ENCODE results near the gene ZNF318. TPM values are rescaled to one million over a fixed set of nuclear protein-coding genes. Genes with fewer than 3 reads are reported as not detected.
"Not testable (repeated sequence)": the region's sequence is repeated elsewhere in the genome, so short reads cannot be mapped to it uniquely, and the experiment has no call there.

ZNF318 gene
- total RNA-seq, 1 experiment from 2014 or later = 10.9 TPM

DNA sequence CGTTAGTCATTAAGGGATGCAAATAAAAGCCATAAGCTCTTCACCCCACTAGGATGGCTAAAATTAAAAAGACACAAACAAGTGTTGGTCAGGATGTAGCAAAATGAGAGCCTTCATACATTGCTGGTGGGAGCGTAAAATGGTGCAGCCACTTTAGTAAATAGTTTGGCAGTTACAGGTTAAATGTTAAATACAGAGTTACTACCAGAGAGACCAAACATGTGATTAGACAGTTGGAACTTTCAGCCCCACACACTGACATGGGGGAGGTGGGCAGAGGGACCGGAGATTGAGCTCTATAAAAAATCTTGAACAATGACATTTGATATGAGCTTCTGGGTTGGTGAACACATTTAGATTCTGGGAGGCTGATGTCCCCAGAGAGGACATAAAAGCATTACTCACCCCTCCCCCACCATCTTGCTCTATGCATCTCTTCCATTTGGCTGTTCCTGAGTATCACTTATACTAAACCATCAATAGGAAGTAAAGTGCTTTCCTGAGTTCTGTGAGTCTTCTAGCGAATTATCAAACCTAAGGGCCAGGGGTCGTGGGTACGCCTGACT is 20.4 kb upstream of the ZNF318 start:
- no peak for DNase-seq (ENCODE audit: low read depth)

DNA sequence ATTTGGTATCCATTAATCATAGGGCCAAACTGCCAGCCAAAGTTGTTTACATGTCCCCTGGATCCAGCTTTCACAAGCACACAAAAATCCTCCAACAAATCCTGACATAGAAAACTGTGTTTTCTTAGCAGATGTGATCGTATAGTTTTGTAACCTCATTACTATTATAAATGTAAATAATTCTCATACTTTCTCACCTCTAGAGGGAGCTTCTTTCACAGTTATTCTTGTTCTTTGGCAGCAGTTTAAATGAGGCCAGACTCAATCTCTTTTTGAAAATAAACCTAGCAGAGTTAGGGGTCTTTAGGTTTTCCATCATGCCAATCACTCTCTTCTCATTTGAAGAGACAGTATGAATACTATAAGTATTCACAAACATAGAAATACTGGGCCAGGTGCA is 17.0 kb upstream of the ZNF318 start:
- DNase-seq (ENCODE audit: low read depth) = peak; percentile 33

DNA sequence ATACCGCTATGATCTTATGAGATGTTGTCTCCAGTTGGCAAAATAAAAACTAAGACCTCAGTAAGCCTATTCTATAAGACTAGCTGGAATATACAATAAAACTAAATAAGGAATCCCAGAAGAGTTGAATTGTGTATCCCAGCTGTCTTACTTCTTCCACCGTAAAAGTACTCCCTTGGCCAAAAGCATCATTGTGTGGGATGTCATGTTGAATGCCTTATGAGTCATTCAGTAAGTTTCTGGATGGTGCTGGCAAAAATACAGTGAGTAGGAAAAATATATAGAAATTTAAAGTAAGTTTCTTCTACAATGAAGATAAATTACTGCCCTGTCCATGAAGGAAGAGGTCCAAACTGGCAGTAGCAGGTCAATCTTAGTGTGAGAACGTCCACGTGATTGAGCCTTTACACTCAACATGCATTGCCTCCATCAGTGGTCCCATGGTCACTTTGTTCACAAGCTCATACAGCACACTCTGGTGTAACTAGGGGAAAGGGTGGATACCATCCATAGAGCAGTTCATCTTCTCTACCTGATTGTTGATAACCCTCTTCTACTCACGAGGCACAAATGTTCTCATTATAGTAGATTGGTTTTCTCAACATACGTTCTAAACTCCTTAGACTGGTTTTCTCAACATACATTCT is 13.7 kb upstream of the ZNF318 start:
- DNase-seq (ENCODE audit: low read depth) = peak; percentile 63

DNA sequence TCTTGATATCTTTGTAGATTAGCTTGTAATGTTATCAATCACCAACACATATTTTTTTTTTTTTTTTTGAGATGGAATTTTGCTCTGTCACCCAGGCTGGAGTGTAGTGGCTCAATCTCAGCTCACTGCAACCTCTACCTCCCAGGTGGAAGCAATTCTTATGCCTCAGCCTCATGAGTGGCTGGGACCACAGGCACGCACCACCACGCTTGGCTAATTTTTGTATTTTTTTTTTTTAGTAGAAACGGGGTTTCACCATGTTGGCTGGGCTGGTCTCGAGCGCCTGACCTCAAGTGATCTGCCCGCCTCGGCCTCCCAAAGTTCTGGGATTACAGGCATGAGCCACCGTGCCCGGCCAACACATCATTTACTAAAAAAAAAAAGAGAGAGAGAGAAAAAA is 11.4 kb upstream of the ZNF318 start:
- DNase-seq (ENCODE audit: low read depth) = not testable (repeated sequence)

DNA sequence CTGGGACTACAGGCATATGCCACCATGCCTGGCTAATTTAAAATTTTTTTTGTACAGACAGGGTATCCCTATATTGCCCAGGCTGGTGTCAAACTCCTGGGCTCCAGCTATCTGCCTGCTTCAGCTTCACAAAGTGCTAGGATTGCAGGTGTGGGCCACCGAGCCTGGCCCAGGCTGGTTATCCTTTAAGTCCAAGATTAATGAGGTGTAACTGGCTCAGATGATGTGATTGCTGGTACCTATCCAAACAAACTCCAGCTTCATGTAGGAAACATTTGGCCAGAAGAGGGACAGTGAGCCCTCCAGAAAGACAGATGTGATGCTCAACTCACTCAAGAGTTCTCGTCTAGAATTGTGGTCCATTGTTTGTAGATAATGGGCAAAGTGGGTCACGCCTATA is 9.2 kb upstream of the ZNF318 start:
- no peak for DNase-seq (ENCODE audit: low read depth)

DNA sequence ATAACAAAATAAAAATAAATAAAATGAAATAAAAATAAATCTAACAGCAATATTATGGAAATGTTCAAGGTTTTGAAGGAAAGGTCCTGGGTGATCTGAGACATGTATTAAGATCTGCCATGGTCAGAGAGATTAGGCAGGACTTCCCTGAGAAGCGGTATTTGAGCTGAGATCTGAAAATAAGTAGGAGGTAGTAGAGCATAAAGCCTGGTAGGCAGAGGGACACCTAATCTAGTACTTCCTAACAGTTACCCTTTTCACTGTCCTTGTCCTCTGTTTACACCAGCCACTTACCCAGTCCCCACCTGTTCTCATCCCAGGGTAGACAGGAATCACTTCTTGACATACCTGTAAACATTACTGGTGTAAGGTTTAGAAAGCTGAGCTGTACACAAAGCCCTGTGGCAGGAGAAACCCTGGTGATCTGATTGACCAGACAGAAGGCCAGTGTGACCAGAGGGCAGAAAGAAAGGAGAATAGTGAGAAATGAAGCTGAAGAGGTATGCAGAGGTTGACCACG is 8.3 kb upstream of the ZNF318 start:
- DNase-seq (ENCODE audit: low read depth) = no peak

DNA sequence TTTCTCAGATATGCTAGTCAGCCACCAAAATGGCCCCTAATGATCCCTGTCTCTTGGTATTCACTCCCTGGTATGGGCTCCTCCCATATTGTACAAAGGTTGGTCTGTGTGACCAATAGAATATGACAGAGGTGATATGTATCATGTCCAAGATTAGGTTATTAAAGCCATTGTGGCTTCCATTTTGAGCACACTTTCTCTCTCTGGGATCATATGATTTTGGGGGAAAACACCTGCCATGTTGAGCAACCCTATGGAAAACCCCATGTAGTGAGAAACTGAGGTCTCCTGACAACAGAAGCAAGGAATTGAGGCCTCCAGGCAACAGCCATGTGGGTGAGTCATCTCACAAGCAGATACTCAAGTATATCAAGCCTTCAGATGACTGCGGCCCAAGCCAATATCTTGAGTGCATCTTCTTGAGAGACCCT is 7.1 kb upstream of the ZNF318 start:
- peak; percentile 62 for DNase-seq (ENCODE audit: low read depth)

DNA sequence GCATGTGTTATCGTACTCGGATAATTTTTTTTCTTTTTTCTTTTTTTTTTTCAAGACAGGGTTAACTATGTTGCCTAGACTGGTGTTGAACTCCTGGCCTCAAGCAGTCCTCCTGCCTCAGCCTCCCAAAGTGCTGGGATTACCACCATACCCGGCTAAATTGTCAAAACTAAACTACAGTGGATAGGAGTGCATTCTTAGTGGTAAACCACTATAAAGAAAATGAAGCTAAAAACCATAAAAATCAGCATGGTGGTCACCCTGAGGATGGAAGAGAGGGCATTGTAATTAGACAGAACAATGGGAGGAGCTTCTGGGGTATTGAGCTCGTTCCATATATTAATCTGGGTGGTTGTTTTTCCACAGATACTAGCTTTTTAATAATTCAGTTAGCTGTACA is 6.2 kb upstream of the ZNF318 start:
- DNase-seq (ENCODE audit: low read depth) = no peak

DNA sequence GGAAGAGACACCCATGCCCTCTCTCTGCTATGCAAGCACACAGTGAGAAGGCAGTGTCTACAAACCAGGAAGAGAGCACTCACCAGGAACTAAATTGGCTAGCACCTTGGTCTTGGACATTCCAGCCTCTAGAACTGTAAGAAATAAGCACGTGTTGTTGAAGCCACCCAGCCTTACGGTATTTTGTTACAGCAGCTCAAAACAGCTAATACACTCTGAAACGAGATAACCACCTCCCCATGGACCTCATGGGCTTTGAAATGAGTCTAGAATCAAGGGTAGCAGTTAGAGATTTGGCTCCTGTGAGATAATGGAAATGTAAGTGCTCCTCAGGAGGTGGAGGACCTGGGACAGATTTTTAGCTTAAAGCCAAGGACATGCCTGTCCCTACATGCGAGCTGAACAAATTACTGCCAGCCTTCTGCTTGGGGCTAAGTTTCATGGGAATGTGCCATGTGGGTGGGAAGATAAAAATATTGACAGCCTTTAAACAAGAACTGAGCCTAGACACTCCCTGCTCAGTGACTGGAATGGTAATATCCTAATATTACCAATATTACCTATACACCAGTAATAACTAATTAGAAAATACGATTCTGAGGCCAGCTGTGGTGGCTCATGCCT is 3.9 kb upstream of the ZNF318 start:
- DNase-seq (ENCODE audit: low read depth) = no peak

DNA sequence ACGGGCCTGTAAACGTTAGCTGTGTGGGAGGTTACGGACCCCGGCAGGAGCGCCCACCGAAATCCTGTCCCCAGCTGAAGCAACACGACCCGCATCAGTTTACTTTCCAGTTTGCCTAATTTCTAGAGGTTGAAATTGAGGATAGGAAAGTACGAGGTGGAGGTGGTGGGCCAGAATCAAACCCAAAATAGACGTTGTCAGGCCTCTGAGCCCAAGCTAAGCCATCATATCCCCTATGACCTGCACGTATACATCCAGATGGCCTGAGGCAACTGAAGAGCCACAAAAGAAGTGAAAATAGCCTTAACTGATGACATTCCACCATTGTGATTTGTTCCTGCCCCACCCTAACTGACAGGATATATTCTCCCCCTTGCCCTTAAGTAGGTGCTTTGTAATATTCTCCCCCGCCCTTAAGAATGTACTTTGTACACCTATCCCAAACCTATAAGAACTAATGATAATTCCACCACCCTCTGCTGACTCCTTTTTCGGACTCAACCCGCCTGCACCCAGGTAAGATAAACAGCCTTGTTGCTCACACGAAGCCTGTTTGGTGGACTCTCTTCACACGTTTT is 645 bp upstream of the ZNF318 start:
- not testable (repeated sequence) for DNase-seq (ENCODE audit: low read depth)

DNA sequence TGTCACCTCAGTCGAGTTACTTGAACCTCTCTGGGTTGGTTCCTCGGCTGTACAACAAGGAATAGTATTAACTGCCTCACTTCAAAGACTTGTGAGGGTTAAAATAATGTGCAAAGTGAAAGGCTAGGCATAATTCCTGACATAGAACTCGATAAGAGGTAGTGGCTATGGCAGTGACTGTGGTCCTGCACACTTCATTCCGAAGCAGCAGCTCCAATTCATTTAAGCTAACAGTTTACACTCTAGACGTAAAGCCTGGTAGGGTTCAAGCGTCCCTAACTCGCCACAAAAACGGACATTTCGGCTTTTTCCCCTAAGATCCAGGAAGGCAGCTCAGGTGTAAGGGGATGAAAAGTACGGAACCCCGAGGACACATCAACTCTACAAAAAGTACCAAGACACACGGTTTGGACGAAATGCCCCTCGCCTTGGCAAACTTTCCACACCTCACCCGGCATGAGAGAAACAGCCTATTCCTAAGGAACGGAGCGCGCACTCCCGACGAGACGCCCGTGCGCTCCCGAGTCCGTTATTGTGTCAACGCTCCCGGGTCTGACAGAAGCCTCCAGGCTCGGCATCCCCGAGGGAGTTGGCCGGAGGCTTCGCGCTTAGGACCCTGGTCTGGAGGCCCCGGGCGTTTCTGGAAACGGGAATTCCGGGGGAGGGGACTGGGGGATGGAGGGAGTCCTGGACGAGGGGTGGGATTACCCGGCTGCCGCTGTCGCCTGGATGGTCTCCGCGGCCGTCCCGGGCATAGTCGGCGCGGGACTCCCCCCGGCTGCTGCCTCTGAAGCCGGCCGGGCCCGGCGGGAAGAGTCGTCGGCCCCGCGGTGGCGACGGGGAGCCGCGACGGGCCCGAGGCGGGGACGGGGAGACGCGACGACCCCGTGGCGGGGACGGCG is 937 bp downstream of the ZNF318 start:
- peak; percentile 64 for DNase-seq (ENCODE audit: low read depth)

DNA sequence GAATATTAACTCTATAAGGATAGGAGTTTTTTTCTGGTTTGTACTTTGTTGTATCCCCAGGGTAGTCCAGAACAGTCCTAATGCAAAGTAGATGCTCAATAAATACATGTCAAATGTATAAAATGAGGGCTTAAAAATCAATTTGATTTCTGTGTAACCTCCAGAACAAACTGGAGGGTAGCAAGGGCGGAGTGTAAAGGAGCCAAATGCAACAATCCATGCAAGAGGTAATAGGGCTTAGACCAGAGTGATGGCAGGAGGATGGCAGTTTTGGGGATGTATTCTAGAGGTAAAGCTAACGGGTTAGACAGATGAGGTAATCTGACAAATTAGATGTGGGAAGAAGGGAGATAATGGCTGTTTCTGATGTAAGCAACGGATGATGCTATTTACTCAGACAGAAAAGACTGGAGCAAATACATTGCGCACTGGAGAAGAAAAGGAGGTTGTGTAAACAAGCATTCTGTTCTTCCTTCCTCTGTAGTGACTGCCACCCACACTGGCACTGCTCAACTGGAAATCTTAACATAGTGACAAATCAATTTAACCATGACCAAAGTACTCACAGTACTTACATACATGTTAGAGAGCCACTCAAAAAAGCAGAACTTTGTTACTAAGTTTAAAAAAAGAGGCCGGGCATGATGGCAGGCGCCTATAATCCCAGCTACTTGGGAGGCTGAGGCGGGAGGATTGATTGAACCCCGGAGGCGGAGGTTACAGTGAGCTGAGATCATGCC is 2.0 kb downstream of the ZNF318 start:
- no peak for DNase-seq (ENCODE audit: low read depth)

DNA sequence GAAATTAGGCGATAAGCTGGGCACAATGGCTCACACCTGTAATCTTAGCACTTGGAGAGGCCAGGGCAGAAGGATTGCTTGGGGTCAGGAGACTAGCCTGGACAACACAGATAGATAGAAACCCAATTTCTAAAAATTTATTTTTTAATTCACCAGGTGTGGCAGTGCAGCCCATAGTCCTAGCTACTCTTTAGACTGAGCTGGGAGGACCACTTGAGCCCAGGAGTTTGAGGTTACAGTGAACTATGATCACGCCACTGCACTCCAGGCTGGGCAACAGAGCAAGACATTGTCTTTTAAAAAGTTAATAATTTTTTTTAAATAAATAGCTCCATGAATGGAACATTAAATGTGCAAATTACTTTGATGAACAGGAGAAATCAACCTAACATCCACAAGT is 8.2 kb downstream of the ZNF318 start:
- no peak for DNase-seq (ENCODE audit: low read depth)

DNA sequence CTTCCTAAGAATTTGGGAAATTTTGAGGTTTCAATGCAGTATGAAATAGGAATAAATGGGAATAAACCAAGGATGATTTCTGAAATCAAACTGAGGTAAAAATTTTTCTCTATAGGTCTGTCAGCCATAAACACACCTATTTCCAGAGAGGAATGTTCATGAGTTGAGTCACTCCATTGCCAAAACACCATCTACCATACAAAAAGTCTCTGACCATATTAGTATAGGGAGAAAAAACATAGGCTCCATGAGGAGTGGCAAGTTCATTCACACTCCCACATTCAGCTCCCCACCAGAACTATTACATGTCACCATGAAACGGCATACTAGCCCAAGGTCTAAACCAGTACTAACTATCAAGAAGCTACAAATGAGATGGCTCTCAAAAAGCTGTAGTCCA is 9.6 kb downstream of the ZNF318 start:
- no peak for DNase-seq (ENCODE audit: low read depth)

DNA sequence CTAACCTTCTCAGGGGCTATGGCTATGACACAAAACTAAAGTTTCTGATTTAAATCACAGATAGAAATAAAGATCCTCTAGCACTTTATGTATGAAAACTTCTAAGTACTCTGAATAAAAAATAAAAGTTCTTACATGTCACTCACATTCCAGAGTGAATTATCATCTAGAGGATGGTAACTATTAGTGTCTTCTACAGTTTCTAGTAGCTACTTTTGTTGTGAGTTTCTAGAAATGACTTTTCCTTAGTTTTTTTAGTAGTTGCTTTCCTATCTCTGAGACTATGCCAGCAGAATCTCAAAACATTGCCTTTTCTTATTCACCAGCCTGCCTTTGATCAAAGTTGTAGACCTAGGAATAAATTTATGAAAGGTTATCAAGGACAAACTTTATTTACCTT is 10.1 kb downstream of the ZNF318 start:
- DNase-seq (ENCODE audit: low read depth) = no peak

DNA sequence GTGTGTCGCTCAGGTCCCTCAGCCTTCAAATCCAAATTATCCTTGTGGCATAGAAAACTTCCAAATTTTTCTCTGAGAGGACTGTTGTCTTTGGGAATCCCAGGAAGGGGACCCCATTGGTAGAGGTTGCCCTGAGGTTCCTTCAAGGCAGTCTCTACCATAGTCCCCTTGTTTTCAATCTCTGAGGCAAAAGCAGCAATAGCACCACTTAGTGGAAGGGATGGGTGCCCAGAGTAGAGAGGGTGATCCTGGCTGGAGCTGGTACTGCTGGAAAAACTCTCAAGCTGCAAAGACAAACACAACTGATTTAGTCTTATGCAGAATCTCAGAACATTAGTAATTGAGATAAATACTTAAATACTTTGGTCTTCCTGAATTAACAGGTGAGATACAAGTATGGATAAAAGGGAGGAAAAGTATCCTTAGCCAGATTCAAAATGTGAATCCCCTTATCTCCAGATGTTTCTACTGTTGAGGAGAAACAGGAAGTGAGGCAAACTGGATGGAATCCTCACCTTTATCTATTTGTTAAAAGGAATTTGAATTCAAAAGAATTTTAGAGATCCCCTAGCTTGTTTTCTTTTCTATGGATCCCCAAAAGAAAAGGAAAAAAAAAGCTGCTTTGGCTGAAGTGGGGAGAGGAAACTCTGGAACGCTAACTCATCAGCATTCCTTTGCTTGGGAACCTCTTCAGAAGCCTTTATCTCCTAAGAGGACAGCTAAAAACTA is 13.4 kb downstream of the ZNF318 start:
- peak; percentile 16 for DNase-seq (ENCODE audit: low read depth)

DNA sequence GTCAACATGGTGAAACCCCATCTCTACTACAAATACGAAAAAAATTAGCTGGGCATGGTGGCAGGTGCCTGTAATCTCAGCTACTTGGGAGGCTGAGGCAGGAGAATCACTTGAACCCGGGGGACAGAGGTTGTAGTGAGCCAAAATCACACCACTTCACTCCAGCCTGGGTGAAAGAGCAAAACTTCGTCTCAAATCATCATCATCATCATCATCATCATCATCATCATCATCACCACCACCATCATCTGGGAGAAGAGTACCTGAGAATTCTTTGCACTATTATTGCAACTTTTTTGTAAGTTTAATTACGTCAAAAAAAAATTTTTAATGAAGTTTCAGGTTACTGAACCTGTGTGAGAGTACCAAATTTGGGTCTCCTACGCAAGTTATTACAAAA is 17.5 kb downstream of the ZNF318 start:
- DNase-seq (ENCODE audit: low read depth) = not testable (repeated sequence)

DNA sequence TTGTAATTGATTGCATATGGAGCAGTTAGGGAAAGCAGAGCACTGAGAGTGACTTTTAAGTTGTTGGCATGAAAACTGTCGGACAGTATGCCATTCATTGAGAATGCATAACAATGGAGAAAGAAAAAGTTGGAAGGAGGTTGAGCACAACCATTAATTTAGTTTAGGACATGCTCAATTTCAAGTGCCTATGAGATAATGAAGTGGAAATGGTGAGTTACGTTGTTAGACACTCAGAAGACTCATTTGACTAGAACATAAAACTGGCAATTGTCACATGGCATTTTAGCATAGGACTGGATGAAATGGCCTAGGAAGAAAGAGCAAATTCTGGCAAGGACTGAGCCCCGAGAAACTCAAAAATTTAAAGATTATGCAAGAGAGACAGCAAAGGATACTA is 22.0 kb downstream of the ZNF318 start:
- DNase-seq (ENCODE audit: low read depth) = no peak

DNA sequence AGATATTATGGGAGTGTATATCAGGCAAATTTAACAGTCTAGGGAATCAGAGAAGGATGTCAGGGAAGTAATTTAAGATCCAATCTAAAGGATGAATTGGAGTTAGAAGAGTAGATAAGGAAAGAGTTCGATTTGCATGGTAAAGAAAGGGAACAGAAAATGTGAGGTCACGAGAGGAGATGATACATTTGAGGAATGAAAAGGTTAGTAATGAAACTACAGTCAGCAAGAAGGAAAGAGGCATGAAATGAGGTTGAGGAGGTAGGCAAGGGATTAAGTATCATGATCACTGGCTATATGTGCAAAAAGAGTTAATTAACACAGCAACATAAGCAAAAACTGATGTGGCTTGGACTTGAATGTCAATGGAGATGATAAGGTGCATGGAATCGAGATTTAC is 22.4 kb downstream of the ZNF318 start:
- DNase-seq (ENCODE audit: low read depth) = no peak

DNA sequence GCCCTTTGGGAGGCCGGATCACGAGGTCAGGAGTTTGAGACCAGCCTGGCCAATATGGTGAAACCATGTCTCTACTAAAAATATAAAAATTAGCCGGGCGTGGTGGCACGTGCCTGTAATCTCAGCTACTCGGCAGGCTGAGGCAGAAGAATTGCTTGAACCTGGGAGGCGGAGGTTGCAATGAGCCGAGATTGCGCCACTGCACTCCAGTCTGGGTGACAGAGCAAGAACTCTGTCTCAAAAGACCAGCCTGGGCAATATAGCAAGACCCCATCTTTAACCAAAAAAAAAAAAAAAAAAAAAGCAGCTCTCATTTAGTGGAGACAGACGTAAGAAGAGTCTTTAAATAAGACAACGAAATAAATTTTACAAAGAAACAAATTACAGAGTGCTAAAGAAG is 23.2 kb downstream of the ZNF318 start:
- not testable (repeated sequence) for DNase-seq (ENCODE audit: low read depth)
